ENCODE results near the gene C1QTNF12. TPM values are rescaled to one million over a fixed set of nuclear protein-coding genes. Genes with fewer than 3 reads are reported as not detected.

C1QTNF12 gene
- total RNA-seq, 1 experiment from 2014 or later = 4.4 TPM

DNA sequence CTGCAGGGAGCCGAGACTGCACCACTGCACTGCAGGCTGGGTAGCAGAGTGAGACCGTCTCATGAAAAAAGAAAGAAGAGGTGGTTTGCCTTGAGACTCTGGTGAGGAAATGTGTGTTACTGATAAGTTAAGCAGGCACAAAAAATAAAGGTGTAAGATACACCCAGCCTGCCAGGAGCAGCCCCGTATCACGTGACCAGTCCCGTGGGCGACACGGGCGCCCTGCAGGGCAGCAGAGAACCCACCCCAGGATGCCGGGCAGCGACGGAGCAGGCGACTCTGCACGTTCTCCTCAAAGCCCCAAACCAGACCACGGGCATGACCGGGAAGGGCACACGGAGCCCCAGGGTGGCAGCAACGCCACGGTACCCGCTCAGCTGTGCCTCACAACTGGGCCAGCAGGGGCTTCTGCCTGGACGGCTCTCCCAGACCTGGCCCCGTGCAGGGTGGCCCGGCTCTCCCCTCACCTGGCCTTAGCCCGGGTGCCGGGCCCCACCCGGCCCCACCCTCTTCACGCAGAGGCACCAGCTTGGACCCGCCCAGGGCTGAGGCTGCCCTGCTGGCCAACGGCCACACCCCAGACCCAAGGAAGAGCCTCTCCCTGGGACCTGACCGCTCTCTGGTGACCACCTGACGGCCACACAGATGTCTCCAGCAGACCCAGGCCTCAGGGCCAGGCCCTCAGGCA lies 24.5 kb downstream of the C1QTNF12 start:
- no peak overlapping the region for H4K8ac ChIP-seq (replicated peaks; ENCODE audit: insufficient read length, low read depth, low read length)
- H3K79me1 ChIP-seq (ENCODE audit: insufficient read depth, low read depth, low read length, poor library complexity, severe bottlenecking) = no peaks in the 10 kb centered on the region
- H3K9me3 ChIP-seq (ENCODE audit: control insufficient read depth, low read depth, low read length) = no peaks in the 10 kb centered on the region
- peaks cover 0 to 4% of the 10 kb centered on the region in 2 experiments; a peak in 1 of 4 replicates for H3K4me1 Mint-ChIP-seq
- no peak overlapping the region for H3K4me2 ChIP-seq (ENCODE audit: insufficient read depth, insufficient read length, low read length)
- H3K23me2 ChIP-seq (ENCODE audit: insufficient read length, low read depth, low read length, poor library complexity, severe bottlenecking) = no peaks in the 10 kb centered on the region
- H2BK15ac ChIP-seq (ENCODE audit: low read depth, low read length) = no peak overlapping the region
- H3K4ac ChIP-seq (ENCODE audit: low read depth, low read length) = no peak overlapping the region
- H3K36me3 Mint-ChIP-seq (ENCODE audit: insufficient read depth in 1 of 3, low read depth in 3 of 3) = peaks cover 27 to 60% (median 47%) of the 10 kb centered on the region in 3 experiments
- no peak overlapping the region for H2BK5ac ChIP-seq (ENCODE audit: insufficient read length, low read length)
- no peaks in the 10 kb centered on the region for H3K27me3 ChIP-seq (ENCODE audit: insufficient read depth, low read length)
- no peak overlapping the region for H3T11ph ChIP-seq (ENCODE audit: low read length)
- WGBS (ENCODE audit: extremely low coverage, insufficient read length, low lambda C conversion rate) = no CpG with 5 or more reads among the region's 30 CpGs
- H4K20me1 ChIP-seq (ENCODE audit: control insufficient read depth, insufficient read depth, insufficient read length) = no peaks in the 10 kb centered on the region
- H3K27ac ChIP-seq (ENCODE audit: insufficient read length, low read depth, low read length) = no peak overlapping the region
- no peak for DNase-seq
- H3K56ac ChIP-seq (ENCODE audit: insufficient read length, low read depth, low read length) = no peak overlapping the region
- H3K79me2 ChIP-seq (ENCODE audit: insufficient read depth, low read length) = no peaks in the 10 kb centered on the region
- H3K14ac ChIP-seq (ENCODE audit: insufficient read depth, low read length) = no peak overlapping the region
- no peak overlapping the region for H2BK12ac ChIP-seq (ENCODE audit: insufficient read length, low read depth, low read length)
- no peak overlapping the region for H3K23ac ChIP-seq (ENCODE audit: insufficient read length, low read depth, low read length)
- no peak overlapping the region for H3K18ac ChIP-seq (ENCODE audit: insufficient read length, low read depth, low read length)
- no peak overlapping the region for H4K5ac ChIP-seq (ENCODE audit: insufficient read length, low read depth, low read length)
- H2AFZ ChIP-seq (ENCODE audit: low read length) = no peak overlapping the region
- H3K9me3 Mint-ChIP-seq = no peaks in the 10 kb centered on the region; a peak in 1 of 5 replicates
- H3K27ac Mint-ChIP-seq = peak overlapping the region in 1 of 3 experiments; percentile 80; a peak in 1 of 7 replicates
- no peak overlapping the region for H4K91ac ChIP-seq (ENCODE audit: insufficient read length, low read depth, low read length)
- H2BK20ac ChIP-seq (ENCODE audit: low read depth, low read length, poor library complexity, severe bottlenecking) = no peak overlapping the region
- no peaks in the 10 kb centered on the region for H3K27me3 Mint-ChIP-seq (ENCODE audit: low read depth)
- TF ChIP-seq, protein P1, sequence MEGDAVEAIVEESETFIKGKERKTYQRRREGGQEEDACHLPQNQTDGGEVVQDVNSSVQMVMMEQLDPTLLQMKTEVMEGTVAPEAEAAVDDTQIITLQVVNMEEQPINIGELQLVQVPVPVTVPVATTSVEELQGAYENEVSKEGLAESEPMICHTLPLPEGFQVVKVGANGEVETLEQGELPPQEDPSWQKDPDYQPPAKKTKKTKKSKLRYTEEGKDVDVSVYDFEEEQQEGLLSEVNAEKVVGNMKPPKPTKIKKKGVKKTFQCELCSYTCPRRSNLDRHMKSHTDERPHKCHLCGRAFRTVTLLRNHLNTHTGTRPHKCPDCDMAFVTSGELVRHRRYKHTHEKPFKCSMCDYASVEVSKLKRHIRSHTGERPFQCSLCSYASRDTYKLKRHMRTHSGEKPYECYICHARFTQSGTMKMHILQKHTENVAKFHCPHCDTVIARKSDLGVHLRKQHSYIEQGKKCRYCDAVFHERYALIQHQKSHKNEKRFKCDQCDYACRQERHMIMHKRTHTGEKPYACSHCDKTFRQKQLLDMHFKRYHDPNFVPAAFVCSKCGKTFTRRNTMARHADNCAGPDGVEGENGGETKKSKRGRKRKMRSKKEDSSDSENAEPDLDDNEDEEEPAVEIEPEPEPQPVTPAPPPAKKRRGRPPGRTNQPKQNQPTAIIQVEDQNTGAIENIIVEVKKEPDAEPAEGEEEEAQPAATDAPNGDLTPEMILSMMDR (conservative IDR thresholded peaks at IDR 0.05) = no peak
- no peaks in the 10 kb centered on the region for H3K4me1 ChIP-seq (ENCODE audit: insufficient read depth, low read length)
- no peak overlapping the region for H3K9ac ChIP-seq (ENCODE audit: extremely low read depth, insufficient read length, low read length)
- no peak overlapping the region for H2BK120ac ChIP-seq (ENCODE audit: low read depth, low read length, poor library complexity, severe bottlenecking)
- 0 out of 5 replicates have a peak overlapping the region, but pooled peaks of 1 of the 2 experiments have one; percentile 35 for H3K4me3 Mint-ChIP-seq
- no peak overlapping the region for H2AK5ac ChIP-seq (ENCODE audit: insufficient read length, low read length)
